Fibroblast of pulmonary artery (primary cell): Measurements from ENCODE around the gene FOXE1.

ENCODE experiments used
- DNase-seq: peaks from one replicate; pipeline ENCODE4 v3.0.0-alpha.2; 2010; ENCODE audit warnings: low read depth
- H3K4me3 ChIP-seq: replicated peaks from 2 replicates; pipeline ENCODE4 v1.5.1; 2011; ENCODE audit warnings: low read depth, mild to moderate bottlenecking, control low read depth, low read length, moderate library complexity
- TF ChIP-seq, protein P1 (sequence below): IDR thresholded peaks from 2 replicates; pipeline ENCODE4 v1.5.1; 2011; ENCODE audit warnings: mild to moderate bottlenecking, control low read depth, low read length, inconsistent platforms; ENCODE audit errors: missing control alignments

FOXE1 gene

DNA sequence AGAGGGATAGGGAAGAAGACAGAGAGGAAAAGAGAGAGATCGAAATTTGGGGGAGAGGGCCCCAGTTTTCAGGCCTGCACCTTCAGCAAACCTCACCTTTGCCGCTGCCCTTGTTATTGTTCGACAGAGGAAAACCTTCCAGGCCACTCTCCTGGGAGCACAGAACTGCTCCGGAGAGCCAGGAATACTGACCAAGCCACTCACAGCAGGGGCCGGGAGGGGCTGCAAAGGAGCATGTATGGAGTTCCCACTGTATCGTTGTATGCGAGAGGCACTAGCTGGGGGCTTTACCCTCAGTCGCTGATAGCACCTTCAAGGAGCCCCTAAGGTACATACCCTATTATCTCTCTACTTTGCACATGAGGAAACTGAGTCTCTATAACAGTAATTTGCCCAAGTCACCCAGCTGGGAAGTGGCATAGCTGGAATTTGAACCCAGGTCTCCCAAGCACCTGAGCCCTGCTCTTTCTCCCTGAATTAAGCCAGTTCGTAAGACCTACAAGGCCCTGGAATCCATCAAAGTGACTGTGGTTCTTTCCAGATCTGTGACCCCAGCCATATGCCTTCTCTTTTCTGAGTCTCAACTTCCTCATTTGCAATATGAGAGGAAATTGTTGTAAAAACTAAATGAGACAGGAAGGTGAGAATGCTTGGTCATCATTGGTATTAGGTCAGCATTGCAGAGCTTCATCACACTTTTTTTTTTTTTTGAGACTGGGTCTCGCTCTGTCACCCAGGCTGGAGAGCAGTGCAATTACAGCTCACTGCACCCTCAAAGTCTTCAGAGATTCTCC lies 21.0 kb upstream of the FOXE1 start:
- no peak overlapping the region for H3K4me3 ChIP-seq
- TF ChIP-seq, protein P1, sequence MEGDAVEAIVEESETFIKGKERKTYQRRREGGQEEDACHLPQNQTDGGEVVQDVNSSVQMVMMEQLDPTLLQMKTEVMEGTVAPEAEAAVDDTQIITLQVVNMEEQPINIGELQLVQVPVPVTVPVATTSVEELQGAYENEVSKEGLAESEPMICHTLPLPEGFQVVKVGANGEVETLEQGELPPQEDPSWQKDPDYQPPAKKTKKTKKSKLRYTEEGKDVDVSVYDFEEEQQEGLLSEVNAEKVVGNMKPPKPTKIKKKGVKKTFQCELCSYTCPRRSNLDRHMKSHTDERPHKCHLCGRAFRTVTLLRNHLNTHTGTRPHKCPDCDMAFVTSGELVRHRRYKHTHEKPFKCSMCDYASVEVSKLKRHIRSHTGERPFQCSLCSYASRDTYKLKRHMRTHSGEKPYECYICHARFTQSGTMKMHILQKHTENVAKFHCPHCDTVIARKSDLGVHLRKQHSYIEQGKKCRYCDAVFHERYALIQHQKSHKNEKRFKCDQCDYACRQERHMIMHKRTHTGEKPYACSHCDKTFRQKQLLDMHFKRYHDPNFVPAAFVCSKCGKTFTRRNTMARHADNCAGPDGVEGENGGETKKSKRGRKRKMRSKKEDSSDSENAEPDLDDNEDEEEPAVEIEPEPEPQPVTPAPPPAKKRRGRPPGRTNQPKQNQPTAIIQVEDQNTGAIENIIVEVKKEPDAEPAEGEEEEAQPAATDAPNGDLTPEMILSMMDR, result no peak
- no peak for DNase-seq

DNA sequence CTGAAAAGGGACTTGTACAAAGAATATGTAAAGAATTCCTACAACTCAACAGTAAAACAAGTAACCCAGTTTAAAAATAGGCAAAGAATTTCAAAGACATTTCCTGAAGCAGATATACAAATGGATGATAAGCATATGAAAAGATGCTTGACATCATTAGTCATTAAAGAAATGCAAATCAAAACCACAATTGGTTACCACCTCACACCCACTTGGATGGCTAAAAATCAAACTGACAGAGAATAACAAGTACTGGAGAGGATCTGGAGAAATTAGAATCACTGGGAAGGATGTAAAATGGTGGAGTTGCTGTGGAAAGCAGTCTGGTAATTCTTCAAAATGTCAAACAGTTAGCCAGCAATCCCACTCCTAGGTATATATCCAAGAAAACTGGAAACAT lies 12.5 kb upstream of the FOXE1 start:
- no peak overlapping the region for H3K4me3 ChIP-seq
- TF ChIP-seq, protein P1, result no peak
- peak; percentile 40 for DNase-seq

DNA sequence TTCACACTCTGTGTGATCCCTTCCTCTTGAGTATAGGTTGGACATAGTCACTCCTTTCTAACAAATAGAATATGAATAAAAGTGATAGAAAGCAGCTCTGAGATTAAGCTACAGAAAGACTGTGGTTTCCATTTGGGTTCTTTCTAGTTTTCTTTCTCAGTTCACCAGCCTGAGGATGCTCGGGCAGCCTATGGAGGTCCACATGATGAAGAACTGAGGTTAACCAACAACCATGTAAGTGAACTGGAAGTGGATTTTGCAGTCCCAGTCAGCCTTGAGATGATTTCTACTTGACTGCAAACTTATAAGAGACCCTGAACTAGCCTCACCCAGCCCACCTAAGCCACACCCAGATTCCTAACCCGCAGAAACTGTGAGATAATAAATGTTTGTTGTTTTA lies 10.1 kb upstream of the FOXE1 start:
- TF ChIP-seq, protein P1, result no peak
- no peak overlapping the region for H3K4me3 ChIP-seq
- DNase-seq, result no peak

DNA sequence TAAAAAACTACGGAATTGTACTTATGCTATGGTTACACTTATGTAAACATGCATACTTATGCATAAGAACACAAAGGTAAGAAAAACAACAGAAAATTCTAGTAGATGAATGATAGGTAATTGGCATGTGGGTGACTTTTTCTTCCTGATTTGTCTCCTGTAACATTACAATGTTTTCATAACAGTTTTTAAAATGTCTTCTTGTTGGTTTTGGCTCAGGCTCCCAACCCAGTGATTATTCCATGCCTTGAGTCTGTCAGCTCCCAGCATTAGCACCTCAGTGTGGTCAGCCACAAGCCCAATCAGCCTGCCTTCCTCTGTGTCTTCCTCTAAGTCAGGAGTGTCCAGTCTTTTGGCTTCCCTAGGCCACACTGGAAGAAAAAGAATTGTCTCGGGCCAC lies 7.9 kb upstream of the FOXE1 start:
- peak; percentile 20 for DNase-seq
- H3K4me3 ChIP-seq, result no peak overlapping the region
- TF ChIP-seq, protein P1, result no peak

DNA sequence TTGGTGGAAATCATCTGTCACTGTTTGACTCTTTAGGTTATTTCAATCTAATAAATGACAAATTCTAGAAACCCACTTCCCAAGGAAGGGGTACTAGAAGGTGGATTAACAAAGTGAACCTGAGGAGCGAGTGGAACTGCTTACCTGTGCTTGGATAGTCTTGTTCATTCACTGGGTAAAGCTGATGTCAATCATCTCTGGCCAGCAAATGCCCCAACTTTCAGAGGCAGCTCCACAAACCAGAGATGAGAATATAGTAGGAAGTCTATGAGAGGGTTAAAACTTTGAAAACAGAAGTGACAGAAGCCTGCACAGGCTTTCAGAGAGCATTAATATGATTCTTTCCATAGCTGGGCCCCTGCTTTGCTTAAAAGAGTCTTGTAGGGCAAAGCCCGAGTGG lies 7.3 kb upstream of the FOXE1 start:
- TF ChIP-seq, protein P1, result no peak
- no peak for DNase-seq

DNA sequence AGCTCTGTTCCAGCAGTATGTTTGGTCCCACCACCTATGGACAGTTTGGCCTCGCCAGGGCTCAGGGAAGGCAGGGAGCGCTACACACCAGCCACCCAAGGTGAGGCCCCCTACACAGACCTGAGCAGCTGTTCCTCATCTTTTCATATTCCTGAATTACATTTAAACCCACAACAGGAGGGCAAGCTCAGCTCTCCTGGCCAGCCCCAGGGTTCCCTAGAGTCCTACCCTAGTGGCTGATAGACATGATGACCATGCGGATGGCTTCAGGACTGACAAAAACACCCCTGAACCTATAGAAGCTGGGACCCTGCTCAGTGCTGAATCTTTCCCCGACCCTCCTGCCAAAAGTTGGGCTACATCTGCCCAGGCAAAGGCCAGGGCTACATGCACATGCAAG lies 6.7 kb upstream of the FOXE1 start:
- H3K4me3 ChIP-seq, result no peak overlapping the region
- TF ChIP-seq, protein P1, result no peak
- DNase-seq, result no peak

More for the DNA sequence above, 7.3 kb upstream of the FOXE1 start:
- H3K4me3 ChIP-seq, result no peak overlapping the region
